IMR-90 (cell line): ENCODE results near the gene RAB19. TPM values are rescaled to one million over a fixed set of nuclear protein-coding genes. Genes with fewer than 3 reads are reported as not detected.
A peak's percentile ranks its signal among the peaks of the same experiment; 100 is the strongest.

Source experiments
- microRNA-seq, 2 experiments: library from miRNA; stranded (forward) in 1 of 2; unstranded in 1 of 2; fragments of 10-50 nt in 1 of 2; fragments of <30 nt in 1 of 2; gene quantifications in 1 of 2; microRNA quantifications in 1 of 2; one replicate each; pipeline versions ENCODE3 to v1.1.0; 2013 to 2020; ENCODE audit not compliant: insufficient read depth in 1 of 2, insufficient read length in 1 of 2, unreplicated experiment in 1 of 2
- polyA plus RNA-seq, 3 experiments: library from polyadenylated mRNA; depleted of rRNA; stranded (reverse); fragments of >200 nt; gene quantifications; 2 replicates each; pipeline ENCODE4 v1.2.3, GENCODE V29; 2012; ENCODE audit warnings: low replicate concordance in 1 of 3
- small RNA-seq, 5 experiments: library from RNA; depleted of rRNA; stranded (forward); fragments of <200 nt; gene quantifications; one replicate each; pipeline ENCODE3, GENCODE V24; 2012
- total RNA-seq: library from RNA; depleted of rRNA; stranded (reverse); fragments of >200 nt; gene quantifications from 2 replicates; pipeline ENCODE4 v1.2.3, GENCODE V29; 2012; rRNA removed

RAB19 gene
- total and polyA plus RNA-seq, 2 of the 4 experiments (the other 2 are of a cell fraction) = not detected

Small RNAs within 50 kb of the gene (microRNA-seq; reads per million reads assigned to microRNA genes)
- gene RNA5SP247 (ENCODE audit: insufficient read depth, insufficient read length) (not detected), gene RNA5SP248 (ENCODE audit: insufficient read depth, insufficient read length) (1,514 reads per million, percentile 94 among the genes with 10 or more reads in this experiment)

Small RNAs within 50 kb of the gene (small RNA-seq; reads per million reads assigned to genes)
- gene RNA5SP247 (0 reads per million in 5 experiments), gene RNA5SP248 (8.6 to 526 (median 79.9) reads per million in 5 experiments)

Other genes starting within 250 kb of the RAB19 start
- 2.3 and 2.5 TPM in 2 replicates for gene KDM7A, start 227.1 kb upstream of the RAB19 start, total RNA-seq
- 1.4 and 1.5 TPM in 2 replicates for gene KDM7A, start 227.1 kb upstream of the RAB19 start, polyA plus RNA-seq (2012; rRNA removed)
- gene SLC37A3, start 5.5 kb upstream of the RAB19 start, total RNA-seq = 43.2 and 97.2 TPM in 2 replicates
- 36.3 and 45.3 TPM in 2 replicates for gene SLC37A3, start 5.5 kb upstream of the RAB19 start, polyA plus RNA-seq (2012; rRNA removed)
- gene MKRN1, start 75.4 kb downstream of the RAB19 start, total RNA-seq = 83.0 and 83.3 TPM in 2 replicates
- 38.2 and 47.2 TPM in 2 replicates for gene MKRN1, start 75.4 kb downstream of the RAB19 start, polyA plus RNA-seq (2012; rRNA removed)
- 7.5 and 7.8 TPM in 2 replicates for gene DENND2A, start 236.8 kb downstream of the RAB19 start, total RNA-seq
- gene DENND2A, start 236.8 kb downstream of the RAB19 start, polyA plus RNA-seq (2012; rRNA removed) = 7.4 and 10.3 TPM in 2 replicates